ENCODE measurements around the gene SPIRE2. TPM values are rescaled to one million over a fixed set of nuclear protein-coding genes. Genes with fewer than 3 reads are reported as not detected.

The SPIRE2 gene
- total and polyA plus RNA-seq, 2 donors (not counting 1 experiment from before 2014, with no cell fraction given), result 0.98 to 2.0 TPM

DNA sequence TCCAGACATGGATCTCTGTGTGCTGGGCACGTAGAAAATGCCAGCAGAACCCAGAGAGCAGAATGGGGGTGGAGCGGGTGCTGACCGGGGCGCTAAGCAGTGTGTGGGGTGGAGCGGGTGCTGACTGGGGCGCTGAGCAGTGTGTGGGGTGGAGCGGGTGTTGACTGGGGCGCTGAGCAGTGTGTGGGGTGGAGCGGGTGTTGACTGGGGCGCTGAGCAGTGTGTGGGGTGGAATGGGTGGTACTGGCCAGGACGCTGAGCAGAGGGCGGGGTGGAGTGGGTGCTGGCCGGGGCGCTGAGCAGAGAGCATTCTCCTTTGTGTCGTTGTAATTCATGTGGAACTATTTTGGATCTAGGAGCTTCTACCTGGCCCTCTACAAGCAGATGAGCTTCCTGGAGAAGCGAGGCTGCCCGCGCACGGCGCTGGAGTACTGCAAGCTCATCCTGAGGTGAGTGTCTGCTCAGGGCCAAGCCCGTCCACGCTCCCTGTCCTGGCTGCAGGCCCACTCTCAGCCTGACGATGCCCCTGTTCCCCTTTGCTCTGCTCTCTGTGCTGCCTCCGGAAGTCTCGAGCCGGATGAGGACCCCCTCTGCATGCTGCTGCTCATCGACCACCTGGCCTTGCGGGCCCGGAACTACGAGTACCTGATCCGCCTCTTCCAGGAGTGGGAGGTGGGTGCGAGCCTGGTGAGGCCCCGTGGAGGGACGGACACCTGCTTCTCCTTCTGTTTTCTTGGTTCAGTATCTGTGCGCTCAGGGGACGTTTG is 70.1 kb downstream of the SPIRE2 start:
- Histone ChIP-seq H3K36me3 (replicated peaks in 1 of 2; ENCODE audit: control extremely low read depth in 1 of 2, control insufficient read depth in 1 of 2, extremely low read depth in 1 of 2, insufficient read depth in 2 of 2, low read length in 1 of 2) (peaks cover 2 to 70% of the 10 kb centered on the region in 2 experiments), H3K4me3 (ENCODE audit: control extremely low read depth in 1 of 5, extremely low read depth in 1 of 5, insufficient read depth in 1 of 5, low read depth in 2 of 5, low read length in 4 of 5) (no peak overlapping the region), H3K79me2 (ENCODE audit: control insufficient read depth, insufficient read depth, low read length) (peaks cover 13% of the 10 kb centered on the region), H4K20me1 (ENCODE audit: control insufficient read depth, insufficient read depth, low read length, poor library complexity, severe bottlenecking) (peaks cover 65% of the 10 kb centered on the region), H3K9ac (ENCODE audit: low read length) (no peak overlapping the region), H3K27me3 (replicated peaks in 1 of 4; ENCODE audit: control extremely low read depth in 1 of 4, control insufficient read depth in 3 of 4, insufficient read depth in 4 of 4, low read length in 3 of 4) (no peaks in the 10 kb centered on the region), H3K27ac (ENCODE audit: low read length in 2 of 2) (no peak overlapping the region), H2AFZ (ENCODE audit: insufficient read depth, low read depth, low read length, poor library complexity, severe bottlenecking) (no peak overlapping the region), H3K4me1 (ENCODE audit: control insufficient read depth in 2 of 2, insufficient read depth in 2 of 2, low read length in 2 of 2) (no peaks in the 10 kb centered on the region), H3K9me3 (ENCODE audit: control extremely low read depth in 1 of 3, control insufficient read depth in 2 of 3, insufficient read depth in 1 of 3, low read length in 2 of 3) (no peaks in the 10 kb centered on the region), H3K4me2 (replicated peaks; ENCODE audit: low read depth, low read length, poor library complexity, severe bottlenecking) (no peak overlapping the region)
- Mint-ChIP-seq H3K9me3 (ENCODE audit: insufficient read depth) (no peaks in the 10 kb centered on the region), H3K27me3 (no peaks in the 10 kb centered on the region), H3K4me1 (no peaks in the 10 kb centered on the region), H3K27ac (no peak overlapping the region), H3K4me3 (no peak overlapping the region)
- ATAC-seq (ENCODE audit: low read depth) (no peak), DNase-seq (no peak)
- CTCF ChIA-PET, result interaction anchor here (1.1 kb wide), 1 partner anchor 28 kb away, joined by 3 read pairs; no protein-coding TSS in a partner anchor
- WGBS (ENCODE audit: insufficient coverage), result 99% methylated on average over 36 of the region's 36 CpGs
- intact Hi-C loops (cut with micrococcal nuclease), result no loop called here
- POLR2A ChIA-PET, result no interaction called here
- TF ChIP-seq, protein P1, sequence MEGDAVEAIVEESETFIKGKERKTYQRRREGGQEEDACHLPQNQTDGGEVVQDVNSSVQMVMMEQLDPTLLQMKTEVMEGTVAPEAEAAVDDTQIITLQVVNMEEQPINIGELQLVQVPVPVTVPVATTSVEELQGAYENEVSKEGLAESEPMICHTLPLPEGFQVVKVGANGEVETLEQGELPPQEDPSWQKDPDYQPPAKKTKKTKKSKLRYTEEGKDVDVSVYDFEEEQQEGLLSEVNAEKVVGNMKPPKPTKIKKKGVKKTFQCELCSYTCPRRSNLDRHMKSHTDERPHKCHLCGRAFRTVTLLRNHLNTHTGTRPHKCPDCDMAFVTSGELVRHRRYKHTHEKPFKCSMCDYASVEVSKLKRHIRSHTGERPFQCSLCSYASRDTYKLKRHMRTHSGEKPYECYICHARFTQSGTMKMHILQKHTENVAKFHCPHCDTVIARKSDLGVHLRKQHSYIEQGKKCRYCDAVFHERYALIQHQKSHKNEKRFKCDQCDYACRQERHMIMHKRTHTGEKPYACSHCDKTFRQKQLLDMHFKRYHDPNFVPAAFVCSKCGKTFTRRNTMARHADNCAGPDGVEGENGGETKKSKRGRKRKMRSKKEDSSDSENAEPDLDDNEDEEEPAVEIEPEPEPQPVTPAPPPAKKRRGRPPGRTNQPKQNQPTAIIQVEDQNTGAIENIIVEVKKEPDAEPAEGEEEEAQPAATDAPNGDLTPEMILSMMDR (IDR thresholded peaks at IDR 0.05), result no peak
- TF ChIP-seq EZH2 (IDR thresholded peaks at IDR 0.05; ENCODE audit: borderline replicate concordance, insufficient read depth, low read depth, low read length, poor library complexity, severe bottlenecking), result no peak

DNA sequence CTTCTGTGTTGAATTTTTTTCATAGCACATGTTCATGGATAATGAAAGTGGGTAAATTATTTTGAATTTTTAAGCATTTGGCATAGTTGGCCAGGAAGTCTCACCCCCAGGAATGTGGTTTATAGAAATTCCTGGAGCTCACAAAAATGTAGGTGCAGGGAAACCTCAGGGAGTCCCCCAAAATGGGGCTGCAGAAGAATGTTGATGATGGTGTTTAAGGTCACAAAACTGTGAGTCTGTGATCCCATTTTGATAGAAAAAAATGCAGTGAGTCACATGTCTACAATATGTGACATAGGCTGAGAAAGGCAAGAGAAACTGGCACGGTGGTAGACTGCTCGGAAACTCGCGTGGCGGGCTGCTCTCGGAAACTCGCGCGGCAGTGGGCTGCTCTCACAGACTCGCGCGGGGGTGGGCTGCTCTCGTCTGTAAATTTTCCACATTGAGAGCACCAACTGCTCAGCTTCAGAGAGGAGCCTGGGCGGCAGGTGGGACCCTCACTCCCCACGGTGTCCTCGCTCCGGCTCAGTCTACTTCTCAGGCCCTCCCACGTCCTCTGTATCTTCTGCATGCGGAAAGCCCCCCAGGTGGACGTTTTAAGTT is 71.7 kb downstream of the SPIRE2 start:
- H3K27me3 ChIP-seq (replicated peaks in 1 of 4; ENCODE audit: control extremely low read depth in 1 of 4, control insufficient read depth in 3 of 4, insufficient read depth in 4 of 4, low read length in 3 of 4), result no peaks in the 10 kb centered on the region
- CTCF ChIA-PET, result interaction anchor here (1.1 to 1.4 kb wide), 2 partner anchors 10 to 30 kb away, joined by 3 read pairs; no protein-coding TSS in a partner anchor
- H3K27ac Mint-ChIP-seq, result no peak overlapping the region
- peaks cover 68% of the 10 kb centered on the region for H4K20me1 ChIP-seq (ENCODE audit: control insufficient read depth, insufficient read depth, low read length, poor library complexity, severe bottlenecking)
- no peaks in the 10 kb centered on the region for H3K4me1 Mint-ChIP-seq
- no peak overlapping the region for H3K9ac ChIP-seq (ENCODE audit: low read length)
- H3K4me3 ChIP-seq (ENCODE audit: control extremely low read depth in 1 of 5, extremely low read depth in 1 of 5, insufficient read depth in 1 of 5, low read depth in 2 of 5, low read length in 4 of 5), result no peak overlapping the region
- POLR2A ChIA-PET, result no interaction called here
- no peak overlapping the region for H3K27ac ChIP-seq (ENCODE audit: low read length in 2 of 2)
- DNase-seq, result no peak
- TF ChIP-seq EZH2 (IDR thresholded peaks at IDR 0.05; ENCODE audit: borderline replicate concordance, insufficient read depth, low read depth, low read length, poor library complexity, severe bottlenecking), result no peak
- no peak for ATAC-seq (ENCODE audit: low read depth)
- no peaks in the 10 kb centered on the region for H3K27me3 Mint-ChIP-seq
- peaks cover 2 to 67% of the 10 kb centered on the region in 2 experiments for H3K36me3 ChIP-seq (replicated peaks in 1 of 2; ENCODE audit: control extremely low read depth in 1 of 2, control insufficient read depth in 1 of 2, extremely low read depth in 1 of 2, insufficient read depth in 2 of 2, low read length in 1 of 2)
- no peaks in the 10 kb centered on the region for H3K9me3 ChIP-seq (ENCODE audit: control extremely low read depth in 1 of 3, control insufficient read depth in 2 of 3, insufficient read depth in 1 of 3, low read length in 2 of 3)
- 98% methylated on average over 19 of the region's 20 CpGs for WGBS (ENCODE audit: insufficient coverage)
- no peaks in the 10 kb centered on the region for H3K9me3 Mint-ChIP-seq (ENCODE audit: insufficient read depth)
- no peak overlapping the region for H2AFZ ChIP-seq (ENCODE audit: insufficient read depth, low read depth, low read length, poor library complexity, severe bottlenecking)
- intact Hi-C loops (cut with micrococcal nuclease), result no loop called here
- no peaks in the 10 kb centered on the region for H3K4me1 ChIP-seq (ENCODE audit: control insufficient read depth in 2 of 2, insufficient read depth in 2 of 2, low read length in 2 of 2)
- no peak overlapping the region for H3K4me3 Mint-ChIP-seq
- peaks cover 11% of the 10 kb centered on the region for H3K79me2 ChIP-seq (ENCODE audit: control insufficient read depth, insufficient read depth, low read length)
- H3K4me2 ChIP-seq (replicated peaks; ENCODE audit: low read depth, low read length, poor library complexity, severe bottlenecking), result no peak overlapping the region
